Stimulated activated CD4-positive, alpha-beta T cell treated with anti-CD3 and anti-CD28 coated beads, Interleukin-4, amount 100 ng/mL, for 1 hour (primary cell): ENCODE results near the gene LAMA2.

Experiments
- DNase-seq: peaks from one replicate; pipeline ENCODE4 v3.0.0-alpha.2; 2020

Gene LAMA2

DNA sequence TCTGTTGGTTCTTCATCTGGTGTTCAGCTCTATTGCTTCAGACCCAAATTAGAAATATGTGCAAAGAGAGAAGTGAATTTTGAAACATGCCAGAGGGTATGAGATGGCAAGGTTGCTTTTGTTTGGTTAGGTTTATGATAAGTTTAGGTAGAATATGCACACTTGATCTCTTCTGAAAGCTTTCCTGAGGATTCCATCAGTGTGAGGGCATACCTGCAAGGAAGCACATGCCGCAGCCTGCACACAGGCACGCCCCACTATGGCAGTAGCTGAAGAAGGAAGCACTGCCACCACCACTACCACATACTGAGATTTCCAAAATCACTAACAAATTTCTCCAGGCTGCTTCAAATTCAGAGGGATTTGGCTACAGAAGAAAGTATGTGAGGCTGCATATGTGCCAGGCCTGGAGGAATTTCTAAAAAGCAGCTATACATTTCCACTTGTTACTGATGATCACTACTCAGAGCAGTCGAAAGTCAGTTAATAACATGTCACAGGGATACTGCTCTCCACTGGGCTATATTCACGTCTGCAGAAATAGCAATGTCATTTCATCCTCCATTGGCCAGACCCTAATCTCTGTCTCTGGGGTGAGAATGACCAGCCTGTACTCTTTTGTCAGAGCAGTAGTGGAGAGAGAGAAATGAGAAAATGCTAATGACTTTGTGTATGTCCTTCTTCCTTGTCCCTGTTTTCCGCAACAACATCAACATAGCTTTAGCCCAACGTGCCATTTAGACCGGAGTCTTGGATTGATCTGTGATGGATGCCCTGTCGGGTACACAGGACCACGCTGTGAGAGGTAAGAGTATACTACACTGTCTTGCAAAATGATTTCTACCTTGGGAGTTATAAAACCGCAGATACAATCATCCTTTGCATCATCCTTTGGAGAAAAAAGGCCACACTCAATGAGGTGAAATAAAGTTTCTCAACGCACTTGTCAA is 396.7 kb downstream of the LAMA2 start:
- no peak for DNase-seq

DNA sequence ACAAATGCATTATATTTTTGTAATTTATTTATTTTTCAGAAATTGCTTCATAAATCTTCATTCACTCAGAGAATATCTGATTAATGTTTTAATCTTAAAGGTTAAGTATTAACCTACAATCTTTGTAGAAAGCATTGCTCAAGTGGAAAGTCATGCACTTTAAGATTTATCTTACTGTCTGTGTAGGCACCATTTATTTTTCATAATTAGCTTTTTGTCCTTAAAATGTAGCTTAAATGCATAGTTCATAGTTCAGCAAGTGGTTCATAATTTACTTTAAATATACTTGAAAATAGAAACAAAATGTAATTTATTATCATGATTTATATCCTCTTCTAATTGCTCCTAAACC is 397.3 kb downstream of the LAMA2 start:
- no peak for DNase-seq

DNA sequence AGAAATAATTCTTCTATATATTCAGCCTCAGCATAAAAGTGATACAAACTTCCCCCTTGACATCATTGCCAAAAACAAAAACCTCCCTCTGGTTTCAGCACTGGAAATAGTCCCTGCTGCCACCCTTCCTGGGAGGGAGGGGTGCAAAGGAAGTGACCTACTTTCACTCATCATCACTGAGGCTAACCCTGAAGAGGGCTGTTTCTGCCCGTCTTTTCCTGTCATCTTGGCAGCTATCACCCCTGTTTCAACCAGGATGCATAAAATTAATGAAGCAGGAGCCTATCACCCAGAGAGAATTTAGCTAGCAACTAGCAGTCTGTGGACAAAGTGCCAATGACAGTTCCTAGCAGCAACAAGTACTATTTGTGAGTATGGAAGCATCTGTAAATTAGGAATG is 397.8 kb downstream of the LAMA2 start:
- DNase-seq: peak; percentile 8

DNA sequence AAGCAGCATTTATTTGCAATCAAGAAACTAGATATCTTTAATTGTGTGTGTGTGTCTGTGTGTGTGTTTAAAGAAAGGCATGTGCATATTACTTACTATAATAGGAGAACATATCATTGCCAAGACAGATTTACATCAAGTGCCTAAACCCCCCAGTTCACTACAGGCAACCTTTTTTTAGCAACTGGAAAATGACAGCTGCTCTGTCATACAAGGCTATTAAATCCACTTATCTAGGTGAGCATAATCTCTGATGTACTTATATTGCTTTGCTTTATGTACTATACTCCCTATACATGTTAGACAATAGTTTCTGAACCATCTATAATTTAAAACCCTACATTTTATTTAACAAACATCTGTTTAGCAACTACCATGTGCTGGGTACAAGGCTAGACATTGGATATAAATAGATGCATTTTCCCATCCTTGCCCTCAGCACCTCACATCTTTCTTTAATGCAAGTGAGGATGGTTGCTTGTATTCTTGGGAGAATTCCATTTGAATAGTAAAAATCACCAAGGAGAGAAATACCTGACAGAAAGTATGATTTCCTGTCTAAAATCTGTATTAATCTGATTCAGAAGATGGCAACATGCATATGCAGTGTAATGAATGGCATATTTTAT is 398.3 kb downstream of the LAMA2 start:
- no peak for DNase-seq

DNA sequence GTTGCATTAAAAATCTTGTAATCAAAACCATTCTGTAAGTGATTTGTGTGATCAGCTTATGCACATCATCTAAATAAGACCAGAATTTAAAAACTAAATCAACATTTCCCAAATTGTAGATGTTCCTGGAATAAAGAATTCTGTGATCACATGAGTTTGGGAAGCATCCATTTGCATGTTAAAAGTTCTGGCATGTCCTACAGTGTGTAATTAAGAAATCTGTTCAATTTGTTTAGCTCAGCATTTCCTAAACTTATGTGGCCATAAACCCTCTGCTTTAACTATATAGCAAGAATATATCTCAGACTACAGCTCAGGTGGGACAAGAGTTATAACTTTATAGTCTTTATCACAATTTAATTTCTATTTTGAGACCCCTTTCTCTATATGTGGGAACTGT is 399.1 kb downstream of the LAMA2 start:
- DNase-seq: no peak

DNA sequence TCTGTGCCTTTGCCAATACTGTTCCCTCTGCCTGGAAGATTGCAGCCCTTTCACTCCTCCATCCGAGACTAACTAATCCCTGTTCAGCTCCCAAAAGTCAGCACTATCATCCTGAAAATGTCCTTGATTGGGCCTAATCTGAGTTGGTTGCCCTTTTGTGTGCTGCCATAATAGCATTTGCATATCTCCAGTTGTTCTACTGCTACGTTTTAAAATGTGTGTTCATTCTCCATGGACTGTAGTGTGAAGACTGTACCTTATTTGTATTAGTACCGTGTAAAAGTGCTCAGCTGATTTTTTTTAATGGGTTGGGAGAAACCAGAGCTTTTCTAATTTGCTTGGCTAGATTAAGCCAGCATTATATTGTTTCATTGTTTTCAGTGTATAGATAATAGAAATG is 401.3 kb downstream of the LAMA2 start:
- DNase-seq: no peak

DNA sequence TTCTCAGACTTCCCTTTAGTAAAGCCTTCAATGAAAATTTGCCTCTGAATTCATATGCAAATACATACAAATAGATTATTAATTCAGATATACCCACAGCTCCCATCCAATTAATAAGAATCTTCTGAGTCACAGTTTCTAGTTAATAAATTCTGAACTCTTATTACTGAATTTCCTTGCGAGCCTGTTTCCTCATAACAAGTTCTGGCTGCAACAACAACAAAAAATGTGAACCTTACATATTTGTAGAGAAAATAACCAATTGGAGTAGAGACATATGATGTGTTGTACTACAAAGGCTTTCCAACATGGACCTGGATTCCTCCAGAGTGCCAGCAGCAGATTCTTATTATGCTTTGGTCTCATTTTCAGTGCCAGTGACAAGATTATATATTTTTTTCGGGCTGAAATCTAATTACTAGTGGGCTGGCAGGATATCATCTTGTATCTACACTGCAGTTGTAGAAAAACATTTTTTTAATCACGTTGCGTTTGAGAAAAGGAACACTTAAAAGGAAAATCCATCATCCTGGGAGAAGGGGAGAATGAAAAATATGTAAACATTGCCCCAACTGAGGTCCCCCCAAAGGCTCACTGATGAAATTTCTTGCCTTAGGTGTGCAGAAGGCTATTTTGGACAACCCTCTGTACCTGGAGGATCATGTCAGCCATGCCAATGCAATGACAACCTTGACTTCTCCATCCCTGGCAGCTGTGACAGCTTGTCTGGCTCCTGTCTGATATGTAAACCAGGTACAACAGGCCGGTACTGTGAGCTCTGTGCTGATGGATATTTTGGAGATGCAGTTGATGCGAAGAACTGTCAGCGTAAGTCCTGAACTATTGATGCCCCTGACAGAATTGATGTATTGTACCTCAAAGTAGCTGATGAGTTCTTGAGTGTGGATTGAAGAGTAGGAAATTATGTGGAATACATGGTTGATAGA is 404.6 kb downstream of the LAMA2 start:
- DNase-seq: no peak

DNA sequence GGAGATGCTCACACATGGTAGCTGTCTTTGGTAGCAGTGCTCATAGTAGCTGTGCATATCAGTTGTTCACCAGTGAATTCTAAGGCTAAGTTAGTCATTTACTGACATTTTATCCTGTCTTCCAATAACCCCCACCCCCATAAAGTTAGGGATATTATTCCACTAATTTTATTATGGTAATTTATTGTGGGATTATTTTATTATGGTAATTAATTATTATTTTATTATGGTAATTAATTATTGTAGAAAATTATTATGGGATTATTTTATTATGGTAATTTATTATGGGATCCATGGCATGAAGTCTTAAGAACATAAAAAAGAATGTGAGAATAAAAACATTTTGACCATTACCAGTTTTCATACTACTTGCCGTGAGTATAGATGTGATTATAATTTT is 406.5 kb downstream of the LAMA2 start:
- DNase-seq: no peak

DNA sequence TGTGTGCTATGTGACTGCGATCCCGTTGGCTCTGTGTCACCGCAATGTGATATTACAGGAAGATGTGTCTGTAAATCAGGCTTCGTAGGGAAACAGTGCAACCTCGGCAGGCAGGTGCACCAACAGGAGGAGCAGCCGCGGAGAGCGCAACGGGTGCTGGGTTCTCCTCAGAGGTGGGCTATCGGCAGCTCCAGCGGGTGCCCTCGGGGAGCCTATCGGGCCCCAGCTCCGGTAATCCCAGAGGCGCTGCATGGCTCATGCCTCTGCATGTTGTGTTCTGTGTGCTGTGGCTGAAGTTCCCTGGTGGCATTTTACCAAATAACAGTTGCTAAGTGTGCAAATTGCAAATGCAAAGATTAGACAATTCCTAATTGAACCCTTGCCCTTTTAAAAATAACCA is 409.9 kb downstream of the LAMA2 start:
- no peak for DNase-seq

DNA sequence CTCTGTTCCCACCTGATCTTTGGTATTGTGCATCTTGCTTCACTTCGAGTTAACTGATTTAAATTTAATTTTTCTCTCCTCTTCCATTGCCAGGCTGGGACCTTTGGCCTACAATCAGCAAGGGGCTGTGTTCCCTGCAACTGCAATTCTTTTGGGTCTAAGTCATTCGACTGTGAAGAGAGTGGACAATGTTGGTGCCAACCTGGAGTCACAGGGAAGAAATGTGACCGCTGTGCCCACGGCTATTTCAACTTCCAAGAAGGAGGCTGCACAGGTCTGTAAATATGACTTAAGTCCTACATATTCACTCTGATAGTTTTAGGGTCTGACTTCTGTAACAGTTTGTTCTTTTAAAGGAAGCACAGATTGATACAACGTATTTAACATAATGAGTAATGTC is 414.7 kb downstream of the LAMA2 start:
- no peak for DNase-seq

DNA sequence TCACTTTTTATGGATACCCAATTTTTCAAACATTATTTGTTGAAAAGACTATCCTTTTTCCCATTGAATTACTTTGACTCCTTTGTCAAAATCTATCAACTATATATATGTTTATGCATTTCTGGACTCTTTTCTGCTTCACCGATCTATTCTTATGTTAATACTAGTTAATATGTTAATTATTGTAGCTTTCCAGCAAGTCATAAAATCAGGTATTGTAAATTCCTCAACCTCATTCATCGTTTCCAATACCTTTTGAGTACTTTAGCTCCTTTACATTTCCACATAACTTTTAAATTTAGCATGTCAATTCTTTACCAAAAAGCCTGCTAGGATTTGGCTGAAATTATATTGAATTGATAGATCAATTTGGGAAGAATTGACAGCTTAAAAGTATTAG is 419.7 kb downstream of the LAMA2 start:
- no peak for DNase-seq

DNA sequence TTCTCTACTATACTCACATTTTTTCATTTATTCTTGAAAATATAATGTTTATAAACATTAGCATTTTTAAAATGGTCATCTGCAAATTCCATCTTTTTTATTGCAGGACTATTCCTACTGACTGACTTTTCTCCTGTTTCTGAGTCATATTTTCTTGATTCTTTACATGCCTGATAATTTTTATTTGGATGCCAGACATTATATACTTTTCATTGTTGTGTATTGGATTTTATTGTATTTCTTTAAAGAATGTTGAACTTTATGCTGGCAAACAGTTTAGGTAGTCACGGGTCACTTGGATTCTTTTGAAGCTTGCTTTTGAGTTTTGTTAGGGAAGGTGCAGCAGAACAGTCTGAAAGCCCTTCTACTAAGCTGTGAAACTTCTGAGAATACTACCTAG is 423.9 kb downstream of the LAMA2 start:
- no peak for DNase-seq

DNA sequence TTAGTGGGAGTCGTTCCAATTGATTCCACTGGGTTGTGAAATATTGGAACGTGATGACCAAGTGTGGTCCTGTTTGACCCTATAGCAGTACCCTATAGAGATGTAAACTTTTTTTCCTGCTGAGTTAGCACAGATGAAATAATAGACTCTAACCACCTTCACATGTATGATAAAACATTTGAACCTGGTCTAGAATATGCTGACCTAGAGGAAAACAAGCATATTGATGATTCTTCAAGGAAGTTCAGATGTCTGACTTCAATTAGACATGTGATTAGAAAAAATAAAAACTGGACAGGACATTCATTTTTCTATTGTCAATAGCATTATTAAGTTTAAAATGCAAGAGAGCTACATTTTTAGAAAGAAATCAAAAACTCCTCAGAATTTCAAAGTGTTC is 424.9 kb downstream of the LAMA2 start:
- no peak for DNase-seq

DNA sequence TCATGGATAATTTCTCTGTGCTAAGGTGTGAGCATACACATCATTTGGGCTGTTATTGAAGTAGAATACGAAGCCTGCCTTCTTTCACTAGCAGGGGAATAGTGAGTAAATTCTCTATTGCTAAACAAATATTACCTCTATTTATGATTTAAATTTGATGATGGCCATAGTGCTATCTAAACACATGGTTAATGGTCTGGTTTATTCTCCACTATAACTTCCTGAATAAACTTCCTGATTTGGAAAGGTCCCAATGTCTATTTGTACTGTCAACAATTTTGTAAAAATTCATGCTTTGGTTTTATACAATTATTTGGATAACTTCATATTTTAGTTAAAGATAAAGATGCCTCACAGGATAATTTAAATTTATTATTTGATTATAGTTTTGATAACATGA is 426.2 kb downstream of the LAMA2 start:
- DNase-seq: no peak

DNA sequence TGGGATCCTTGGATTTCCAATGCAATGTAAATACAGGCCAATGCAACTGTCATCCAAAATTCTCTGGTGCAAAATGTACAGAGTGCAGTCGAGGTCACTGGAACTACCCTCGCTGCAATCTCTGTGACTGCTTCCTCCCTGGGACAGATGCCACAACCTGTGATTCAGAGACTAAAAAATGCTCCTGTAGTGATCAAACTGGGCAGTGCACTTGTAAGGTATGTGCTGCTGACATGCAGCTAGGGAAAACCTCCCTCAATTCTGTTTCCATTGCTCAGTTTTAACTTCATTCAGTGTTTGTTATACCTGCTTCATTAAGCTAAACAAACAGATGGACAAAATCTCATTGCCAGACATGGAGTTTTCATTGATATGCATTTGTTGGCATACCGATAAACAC is 429.9 kb downstream of the LAMA2 start:
- no peak for DNase-seq

DNA sequence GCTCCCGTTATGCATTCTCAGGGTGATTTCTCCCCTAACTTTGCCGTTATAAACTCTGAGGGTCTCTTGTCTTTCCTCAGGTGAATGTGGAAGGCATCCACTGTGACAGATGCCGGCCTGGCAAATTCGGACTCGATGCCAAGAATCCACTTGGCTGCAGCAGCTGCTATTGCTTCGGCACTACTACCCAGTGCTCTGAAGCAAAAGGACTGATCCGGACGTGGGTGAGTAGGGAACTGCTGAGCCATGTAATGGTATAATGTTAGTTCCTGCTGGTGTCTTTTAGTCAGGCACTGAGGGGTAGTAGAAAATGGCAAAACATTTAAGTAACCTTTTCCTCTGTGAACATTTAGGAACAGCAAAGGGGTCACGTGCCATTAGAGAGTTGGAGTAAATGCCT is 431.6 kb downstream of the LAMA2 start:
- no peak for DNase-seq

DNA sequence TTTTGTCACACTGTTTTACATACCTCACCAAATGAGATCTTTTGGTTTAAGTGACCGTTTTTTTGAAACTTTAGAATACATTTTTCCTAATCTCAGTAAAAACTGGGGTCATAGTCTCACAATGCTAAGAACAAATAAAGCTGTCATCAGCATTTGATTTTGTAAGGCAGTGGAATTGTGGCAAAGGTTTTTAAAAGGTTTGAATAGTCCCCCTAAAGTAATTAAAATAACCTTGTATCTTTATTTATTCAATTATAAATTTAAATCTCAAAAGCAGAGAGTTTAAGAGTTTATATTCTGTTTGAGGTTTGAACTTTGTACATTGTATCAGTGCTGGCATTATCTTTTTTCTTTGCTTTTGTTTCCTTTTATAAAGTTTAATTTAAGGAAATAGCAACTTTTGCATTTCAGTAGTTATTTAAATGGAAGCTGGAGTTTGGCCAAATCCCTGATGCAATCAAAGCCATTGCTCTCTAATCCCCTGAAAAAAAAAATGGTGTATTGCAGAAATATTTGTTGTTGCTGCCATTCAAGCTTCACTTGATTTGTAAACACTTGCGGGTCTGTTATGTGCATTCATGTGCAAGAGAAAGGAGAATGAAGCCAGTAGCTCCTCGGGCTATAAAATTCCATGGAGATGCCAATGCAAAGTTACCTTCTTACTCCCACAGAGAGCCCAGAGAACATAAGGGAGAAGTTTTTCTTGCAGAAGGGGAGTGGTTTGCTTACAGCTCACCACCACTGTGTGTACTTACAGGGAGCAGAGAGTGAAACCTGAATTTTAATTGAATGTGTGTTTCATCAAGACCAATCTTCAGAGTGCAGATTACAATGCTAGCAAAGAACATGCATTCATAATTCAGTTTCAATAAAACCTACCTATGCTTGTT is 435.2 kb downstream of the LAMA2 start:
- DNase-seq: no peak

DNA sequence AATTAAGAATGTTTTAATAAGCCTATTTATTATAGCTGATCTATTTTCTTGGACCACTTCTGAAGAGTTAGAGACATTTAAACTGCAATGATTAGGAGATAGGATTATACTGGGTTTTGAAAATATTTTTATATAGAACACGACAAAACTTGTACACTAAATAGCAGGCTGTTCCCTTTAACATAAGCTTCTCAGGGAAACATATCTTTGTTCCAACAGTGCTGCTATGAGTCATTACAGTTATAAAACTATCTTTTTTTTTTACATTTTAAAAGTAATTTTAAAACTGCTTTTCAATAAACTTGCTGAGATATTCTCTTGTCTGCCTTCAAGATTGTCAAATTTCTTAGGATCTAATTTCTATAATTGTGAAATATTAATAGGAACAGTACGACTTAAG is 438.0 kb downstream of the LAMA2 start:
- no peak for DNase-seq

DNA sequence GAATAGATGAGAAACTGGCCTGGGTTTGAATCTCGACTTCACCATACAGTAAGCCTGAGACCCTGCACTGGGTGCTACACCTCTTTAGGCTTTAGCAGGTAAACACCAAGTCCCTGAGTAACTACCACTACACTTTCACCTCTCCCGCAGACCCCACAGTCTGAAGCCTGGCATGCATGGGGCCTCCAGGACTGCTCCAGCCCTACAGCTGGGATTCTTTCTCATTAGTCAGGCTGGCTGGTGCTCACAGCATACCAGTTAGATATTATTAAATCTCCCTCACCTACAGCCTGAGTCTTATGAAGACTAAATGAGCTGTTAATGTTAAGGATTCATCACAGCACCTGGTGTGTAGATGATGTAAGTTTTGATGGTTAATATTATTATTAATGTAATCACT is 438.4 kb downstream of the LAMA2 start:
- DNase-seq: no peak

DNA sequence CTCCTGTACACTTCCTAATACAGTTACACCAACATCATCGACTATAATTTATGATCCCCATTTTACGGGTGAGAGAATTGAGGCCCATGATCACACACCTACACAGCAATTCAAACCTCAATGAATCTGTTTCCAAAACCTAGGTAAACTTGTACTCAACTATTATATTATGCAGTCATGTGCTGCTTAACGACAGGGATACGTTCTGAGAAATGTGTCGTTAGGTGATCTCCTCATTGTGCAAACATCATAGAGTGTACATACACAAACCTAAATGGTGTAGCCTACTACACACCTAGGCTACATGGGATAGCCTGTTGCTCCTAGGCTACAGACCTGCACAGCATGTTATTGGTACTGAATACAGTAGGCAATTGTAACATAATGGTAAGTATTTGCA is 441.4 kb downstream of the LAMA2 start:
- DNase-seq: no peak

DNA sequence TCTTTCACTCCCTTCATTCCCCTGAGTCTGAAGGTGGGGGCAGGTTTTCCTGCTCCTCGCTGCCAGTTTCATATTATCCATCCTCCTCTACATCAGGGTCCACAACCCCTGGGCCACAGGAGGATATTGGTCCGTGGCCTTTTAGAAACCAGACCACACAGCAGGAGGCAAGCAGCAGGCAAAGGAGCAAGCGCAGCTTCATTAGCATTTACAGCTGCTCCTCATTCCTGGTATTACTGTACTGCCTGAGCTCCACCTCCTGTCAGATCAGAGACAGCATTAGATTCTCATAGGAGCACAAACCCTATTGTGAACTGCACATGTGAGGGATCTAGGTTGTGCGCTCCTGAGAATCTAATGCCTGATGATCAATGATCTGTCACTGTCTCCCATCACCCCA is 446.7 kb downstream of the LAMA2 start:
- no peak for DNase-seq

DNA sequence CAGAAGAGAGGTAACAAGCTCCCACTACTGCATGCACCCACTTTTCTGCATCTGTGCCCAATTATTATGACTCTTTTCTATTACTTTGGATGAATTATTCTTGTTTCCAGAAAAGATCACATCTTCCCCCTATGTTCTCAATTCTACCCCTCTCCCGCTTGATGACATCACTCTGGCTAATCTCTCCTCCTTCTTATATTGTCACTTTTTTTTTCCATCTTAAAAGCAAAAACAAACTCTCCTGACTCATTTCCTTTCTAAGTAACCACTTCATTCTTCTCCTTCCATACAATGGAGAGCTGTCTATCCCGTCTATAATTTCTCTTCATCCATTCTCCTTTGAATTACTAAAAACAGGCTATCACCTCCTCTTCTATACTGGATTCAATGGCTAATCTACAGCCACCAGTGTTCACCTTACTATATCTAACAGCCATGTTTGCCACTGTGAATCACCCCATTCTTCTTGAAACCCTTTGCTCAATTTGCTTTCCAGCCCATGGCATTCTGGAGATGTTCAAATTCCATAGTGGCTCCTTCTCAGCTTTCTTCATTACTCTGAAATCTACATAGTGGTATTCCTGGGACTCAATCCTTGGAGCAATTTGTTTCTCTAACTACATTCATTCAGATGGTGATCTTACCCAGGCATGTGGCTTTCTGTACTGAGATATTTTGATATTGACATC is 448.7 kb downstream of the LAMA2 start:
- no peak for DNase-seq
